Neural cell (in vitro differentiated cells): ENCODE results near the gene SLC52A1. TPM values are rescaled to one million over a fixed set of nuclear protein-coding genes. Genes with fewer than 3 reads are reported as not detected.
A peak's percentile ranks its signal among the peaks of the same experiment; 100 is the strongest.
"Not testable (repeated sequence)": the region's sequence is repeated elsewhere in the genome, so short reads cannot be mapped to it uniquely, and the experiment has no call there.

Source experiments
- H2AFZ ChIP-seq: fragments of 200-600, 300-800 bp; sonication (generic), shearing (Covaris generic); 2 replicates; pipeline ENCODE4 v1.6.0; 2014; ENCODE audit warnings: low read depth, mild to moderate bottlenecking, antibody characterized with exemption, low read length, moderate library complexity
- H3F3A ChIP-seq: fragments of 200-600 bp; shearing (Covaris generic); 2 replicates; pipeline ENCODE4 v1.6.1; 2016; ENCODE audit warnings: mild to moderate bottlenecking, moderate library complexity, mixed read lengths, antibody characterized with exemption, low read length; ENCODE audit not compliant: insufficient read depth, poor library complexity, severe bottlenecking
- H3K27ac ChIP-seq: fragments of 200-600, 300-800 bp; sonication (generic), shearing (Covaris generic); 2 replicates; pipeline ENCODE4 v1.5.1; 2014; ENCODE audit warnings: mild to moderate bottlenecking, low read length, moderate library complexity
- H3K27me3 ChIP-seq: fragments of 300-800, 200-600 bp; sonication (generic), shearing (Covaris generic); 2 replicates; pipeline ENCODE4 v1.6.0; 2014; ENCODE audit warnings: mild to moderate bottlenecking, low read depth, low read length, moderate library complexity; ENCODE audit not compliant: insufficient read depth
- H3K36me3 ChIP-seq: fragments of 300-800, 200-600 bp; sonication (generic), shearing (Covaris generic); 2 replicates; pipeline ENCODE4 v1.5.1; 2014; ENCODE audit warnings: mild to moderate bottlenecking, antibody characterized with exemption, low read length, moderate library complexity; ENCODE audit not compliant: insufficient read depth
- H3K4me2 ChIP-seq: fragments of 300-800, 200-600 bp; sonication (generic), shearing (Covaris generic); 2 replicates; pipeline ENCODE4 v1.6.0; 2014; ENCODE audit warnings: mild to moderate bottlenecking, low read length
- H3K4me3 ChIP-seq: fragments of 300-800, 200-600 bp; sonication (generic), shearing (Covaris generic); 2 replicates; pipeline ENCODE4 v1.5.1; 2014; ENCODE audit warnings: mild to moderate bottlenecking, low read length, moderate library complexity
- H3K79me2 ChIP-seq: fragments of 200-600 bp; shearing (Covaris generic); replicated peaks from 2 replicates; pipeline ENCODE4 v1.6.0; 2014; ENCODE audit warnings: mild to moderate bottlenecking, low read length, moderate library complexity; ENCODE audit not compliant: insufficient read depth
- H3K9ac ChIP-seq: fragments of 300-800, 200-600 bp; sonication (generic), shearing (Covaris generic); 2 replicates; pipeline ENCODE4 v1.6.1; 2016; ENCODE audit warnings: mild to moderate bottlenecking, low read length, mixed read lengths
- H3K9me2 ChIP-seq: fragments of 200-600 bp; shearing (Covaris generic); 2 replicates; pipeline ENCODE4 v1.6.1; 2016; ENCODE audit warnings: mild to moderate bottlenecking, low read length, mixed read lengths; ENCODE audit not compliant: insufficient read depth
- H3K9me3 ChIP-seq: fragments of 200-600, 300-800 bp; sonication (generic), shearing (Covaris generic); 2 replicates; pipeline ENCODE4 v1.6.1; 2016; ENCODE audit warnings: mild to moderate bottlenecking, mixed run types, low read length, moderate library complexity, mixed read lengths
- H4K20me1 ChIP-seq: fragments of 200-600 bp; shearing (Covaris generic); 2 replicates; pipeline ENCODE4 v1.6.1; 2016; ENCODE audit warnings: mild to moderate bottlenecking, mixed run types; ENCODE audit not compliant: insufficient read depth
- EP300 ChIP-seq: fragments of 450-650 bp; conservative IDR thresholded peaks from 2 replicates; pipeline ENCODE4 v1.6.1; 2014; ENCODE audit warnings: antibody characterized with exemption, mild to moderate bottlenecking, moderate library complexity; ENCODE audit not compliant: poor library complexity, severe bottlenecking
- EZH2 ChIP-seq: fragments of 200-600, 300-800 bp; shearing (Covaris generic), sonication (generic); IDR thresholded peaks from 2 replicates; pipeline ENCODE4 v1.6.1; 2014; ENCODE audit warnings: antibody characterized with exemption, low read length, borderline replicate concordance, mild to moderate bottlenecking; ENCODE audit not compliant: insufficient read depth, poor library complexity, severe bottlenecking
- MXI1 ChIP-seq: fragments of 450-650 bp; conservative IDR thresholded peaks from 2 replicates; pipeline ENCODE4 v1.6.1; 2014; ENCODE audit warnings: antibody characterized with exemption, mild to moderate bottlenecking; ENCODE audit not compliant: poor library complexity, severe bottlenecking
- POLR2AphosphoS5 ChIP-seq: IDR thresholded peaks from 2 replicates; pipeline ENCODE4 v1.6.1; 2012
- RAD21 ChIP-seq: fragments of 450-650 bp; conservative IDR thresholded peaks from 2 replicates; pipeline ENCODE4 v1.6.1; 2014; ENCODE audit warnings: antibody characterized with exemption, mild to moderate bottlenecking, moderate library complexity
- SMC3 ChIP-seq: fragments of 450-650 bp; conservative IDR thresholded peaks from 2 replicates; pipeline ENCODE4 v1.6.1; 2014; ENCODE audit warnings: antibody characterized with exemption, mild to moderate bottlenecking, moderate library complexity; ENCODE audit not compliant: poor library complexity
- TAF1 ChIP-seq: IDR thresholded peaks from 2 replicates; pipeline ENCODE4 v1.6.1; 2012; ENCODE audit warnings: low read depth
- polyA plus RNA-seq: library from polyadenylated mRNA; depleted of rRNA; stranded (reverse); fragments of >200 nt; gene quantifications from 2 replicates; pipeline ENCODE4 v1.2.3, GENCODE V29; 2014
- TF ChIP-seq, protein P1 (sequence below): fragments of 450-650 bp; IDR thresholded peaks from 2 replicates; pipeline ENCODE4 v1.5.1; 2014; ENCODE audit warnings: antibody characterized with exemption, mild to moderate bottlenecking, moderate library complexity; ENCODE audit not compliant: poor library complexity, severe bottlenecking
- TF ChIP-seq, protein P2 (sequence below): IDR thresholded peaks from 2 replicates; pipeline ENCODE4 v1.6.1; 2012; ENCODE audit warnings: borderline replicate concordance

SLC52A1 gene
- polyA plus RNA-seq, 1 donor from 2014 or later = not detected

DNA sequence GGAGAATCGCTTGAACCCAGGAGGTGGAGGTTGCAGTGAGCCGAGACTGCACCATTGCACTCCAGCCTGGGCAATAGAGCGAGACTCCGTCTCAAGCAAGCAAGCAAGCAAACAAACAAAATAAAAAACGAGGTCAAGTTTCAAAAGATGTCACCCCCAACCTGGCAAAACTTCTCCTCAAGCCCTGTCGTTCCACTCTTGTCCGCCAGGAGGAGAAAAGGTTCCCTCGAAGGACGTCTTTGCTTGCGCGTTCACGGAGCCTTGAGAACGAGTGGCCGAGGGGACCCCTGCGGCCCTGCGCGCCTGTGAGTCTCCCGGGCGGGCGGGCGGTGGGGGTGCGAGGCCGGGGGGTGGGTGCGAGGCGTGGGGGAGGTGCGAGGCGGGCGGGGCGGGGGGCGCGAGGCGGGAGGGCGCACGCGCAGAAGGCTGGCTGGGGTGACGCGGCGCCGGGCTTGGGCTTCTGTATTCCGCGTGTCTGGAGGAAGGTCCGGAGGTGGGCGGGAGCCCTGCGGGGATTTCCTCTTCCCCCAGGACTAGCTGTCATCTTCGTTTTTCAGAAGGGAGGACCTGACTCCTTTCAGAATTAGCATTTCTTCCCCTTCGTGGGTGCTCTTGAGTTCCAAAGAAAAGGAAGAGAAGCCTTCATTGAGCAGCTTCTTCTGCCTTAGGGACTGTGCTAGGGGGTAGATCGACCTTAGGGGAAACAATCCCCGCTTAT is 3.7 kb downstream of the SLC52A1 start:
- Histone ChIP-seq H4K20me1 (no peaks in the 10 kb centered on the region), H3K9me2 (no peaks in the 10 kb centered on the region), H3K4me3 (peak overlapping the region; percentile 64), H3K79me2 (no peaks in the 10 kb centered on the region), H3K9me3 (no peaks in the 10 kb centered on the region), H2AFZ (peak overlapping the region; percentile 60), H3K36me3 (no peaks in the 10 kb centered on the region), H3F3A (no peaks in the 10 kb centered on the region), H3K27ac (peak overlapping the region; percentile 20), H3K4me2 (peak overlapping the region; percentile 65), H3K27me3 (no peaks in the 10 kb centered on the region), H3K9ac (peak overlapping the region; percentile 57)
- TF ChIP-seq, protein P1, sequence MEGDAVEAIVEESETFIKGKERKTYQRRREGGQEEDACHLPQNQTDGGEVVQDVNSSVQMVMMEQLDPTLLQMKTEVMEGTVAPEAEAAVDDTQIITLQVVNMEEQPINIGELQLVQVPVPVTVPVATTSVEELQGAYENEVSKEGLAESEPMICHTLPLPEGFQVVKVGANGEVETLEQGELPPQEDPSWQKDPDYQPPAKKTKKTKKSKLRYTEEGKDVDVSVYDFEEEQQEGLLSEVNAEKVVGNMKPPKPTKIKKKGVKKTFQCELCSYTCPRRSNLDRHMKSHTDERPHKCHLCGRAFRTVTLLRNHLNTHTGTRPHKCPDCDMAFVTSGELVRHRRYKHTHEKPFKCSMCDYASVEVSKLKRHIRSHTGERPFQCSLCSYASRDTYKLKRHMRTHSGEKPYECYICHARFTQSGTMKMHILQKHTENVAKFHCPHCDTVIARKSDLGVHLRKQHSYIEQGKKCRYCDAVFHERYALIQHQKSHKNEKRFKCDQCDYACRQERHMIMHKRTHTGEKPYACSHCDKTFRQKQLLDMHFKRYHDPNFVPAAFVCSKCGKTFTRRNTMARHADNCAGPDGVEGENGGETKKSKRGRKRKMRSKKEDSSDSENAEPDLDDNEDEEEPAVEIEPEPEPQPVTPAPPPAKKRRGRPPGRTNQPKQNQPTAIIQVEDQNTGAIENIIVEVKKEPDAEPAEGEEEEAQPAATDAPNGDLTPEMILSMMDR = peak; percentile 69
- TF ChIP-seq, protein P2, sequence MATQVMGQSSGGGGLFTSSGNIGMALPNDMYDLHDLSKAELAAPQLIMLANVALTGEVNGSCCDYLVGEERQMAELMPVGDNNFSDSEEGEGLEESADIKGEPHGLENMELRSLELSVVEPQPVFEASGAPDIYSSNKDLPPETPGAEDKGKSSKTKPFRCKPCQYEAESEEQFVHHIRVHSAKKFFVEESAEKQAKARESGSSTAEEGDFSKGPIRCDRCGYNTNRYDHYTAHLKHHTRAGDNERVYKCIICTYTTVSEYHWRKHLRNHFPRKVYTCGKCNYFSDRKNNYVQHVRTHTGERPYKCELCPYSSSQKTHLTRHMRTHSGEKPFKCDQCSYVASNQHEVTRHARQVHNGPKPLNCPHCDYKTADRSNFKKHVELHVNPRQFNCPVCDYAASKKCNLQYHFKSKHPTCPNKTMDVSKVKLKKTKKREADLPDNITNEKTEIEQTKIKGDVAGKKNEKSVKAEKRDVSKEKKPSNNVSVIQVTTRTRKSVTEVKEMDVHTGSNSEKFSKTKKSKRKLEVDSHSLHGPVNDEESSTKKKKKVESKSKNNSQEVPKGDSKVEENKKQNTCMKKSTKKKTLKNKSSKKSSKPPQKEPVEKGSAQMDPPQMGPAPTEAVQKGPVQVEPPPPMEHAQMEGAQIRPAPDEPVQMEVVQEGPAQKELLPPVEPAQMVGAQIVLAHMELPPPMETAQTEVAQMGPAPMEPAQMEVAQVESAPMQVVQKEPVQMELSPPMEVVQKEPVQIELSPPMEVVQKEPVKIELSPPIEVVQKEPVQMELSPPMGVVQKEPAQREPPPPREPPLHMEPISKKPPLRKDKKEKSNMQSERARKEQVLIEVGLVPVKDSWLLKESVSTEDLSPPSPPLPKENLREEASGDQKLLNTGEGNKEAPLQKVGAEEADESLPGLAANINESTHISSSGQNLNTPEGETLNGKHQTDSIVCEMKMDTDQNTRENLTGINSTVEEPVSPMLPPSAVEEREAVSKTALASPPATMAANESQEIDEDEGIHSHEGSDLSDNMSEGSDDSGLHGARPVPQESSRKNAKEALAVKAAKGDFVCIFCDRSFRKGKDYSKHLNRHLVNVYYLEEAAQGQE = no peak
- TF ChIP-seq EZH2 = no peak
- no peak for TF ChIP-seq MXI1
- peak; percentile 67 for TF ChIP-seq SMC3
- no peak for TF ChIP-seq EP300
- TF ChIP-seq POLR2AphosphoS5 = no peak
- peak; percentile 49 for TF ChIP-seq RAD21
- TF ChIP-seq TAF1 = no peak

DNA sequence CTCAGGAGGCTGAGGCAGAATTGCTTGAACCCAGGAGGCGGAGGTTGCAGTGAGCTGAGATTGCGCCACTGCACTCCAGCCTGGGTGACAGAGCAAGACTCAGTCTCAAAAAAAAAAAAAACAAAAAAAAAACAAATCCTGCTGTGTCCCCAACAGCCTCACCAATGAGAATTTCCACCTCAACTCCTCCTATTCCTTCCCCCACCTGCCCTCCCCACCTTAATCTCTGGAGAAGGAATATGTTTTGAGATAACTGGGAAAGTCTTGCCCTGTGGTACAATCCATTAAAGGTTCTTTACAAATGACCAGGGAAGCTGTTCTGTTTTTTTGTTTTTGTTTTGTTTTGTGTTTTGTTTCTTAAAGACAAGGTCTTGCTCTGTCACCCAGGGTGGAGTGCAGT is 5.1 kb downstream of the SLC52A1 start:
- H3K9ac ChIP-seq, H3K27me3 ChIP-seq, H3F3A ChIP-seq, H3K79me2 ChIP-seq, H2AFZ ChIP-seq, H3K9me2 ChIP-seq, H3K27ac ChIP-seq, H3K9me3 ChIP-seq, H3K4me3 ChIP-seq, H3K4me2 ChIP-seq, H4K20me1 ChIP-seq, H3K36me3 ChIP-seq: not testable (repeated sequence)

DNA sequence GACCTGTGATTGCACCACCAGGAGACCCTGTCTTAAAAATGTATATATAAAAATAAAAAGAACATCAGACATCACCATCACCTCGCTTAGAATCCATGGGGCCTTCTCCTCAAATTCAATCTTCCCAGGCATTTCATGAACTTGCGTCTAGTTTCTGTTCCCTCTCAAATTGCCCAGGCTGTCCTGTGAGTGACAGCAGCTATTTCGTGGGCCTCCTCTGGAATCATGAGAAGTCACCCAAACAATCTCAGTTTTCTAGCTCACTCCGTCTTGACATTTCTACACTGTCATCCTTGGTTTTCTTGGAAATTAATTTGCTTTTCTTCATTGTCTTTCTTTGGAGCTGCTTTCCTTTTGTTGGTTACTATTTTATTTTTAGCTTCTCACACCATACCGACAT is 7.3 kb downstream of the SLC52A1 start:
- Histone ChIP-seq H2AFZ (no peak overlapping the region), H3K27ac (no peak overlapping the region), H3K36me3 (no peaks in the 10 kb centered on the region), H3K9me3 (no peaks in the 10 kb centered on the region), H3K9me2 (no peaks in the 10 kb centered on the region), H3K9ac (no peak overlapping the region), H3K4me2 (no peak overlapping the region), H3K27me3 (no peaks in the 10 kb centered on the region), H3F3A (no peaks in the 10 kb centered on the region), H3K79me2 (no peaks in the 10 kb centered on the region), H4K20me1 (no peaks in the 10 kb centered on the region), H3K4me3 (no peak overlapping the region)
- TF ChIP-seq POLR2AphosphoS5 = no peak
- no peak for TF ChIP-seq MXI1
- no peak for TF ChIP-seq EZH2
- no peak for TF ChIP-seq SMC3
- TF ChIP-seq RAD21 = no peak
- TF ChIP-seq, protein P2 = no peak
- TF ChIP-seq, protein P1 = no peak
- no peak for TF ChIP-seq EP300
- TF ChIP-seq TAF1 = no peak
